ENCODE results near the gene RYR2.
"Not testable (repeated sequence)": the region's sequence is repeated elsewhere in the genome, so short reads cannot be mapped to it uniquely, and the experiment has no call there.

Gene RYR2

GRCh38 chr1:237084341-237085077 is 42.5 kb downstream of the RYR2 start:
- no peak for DNase-seq

DNA sequence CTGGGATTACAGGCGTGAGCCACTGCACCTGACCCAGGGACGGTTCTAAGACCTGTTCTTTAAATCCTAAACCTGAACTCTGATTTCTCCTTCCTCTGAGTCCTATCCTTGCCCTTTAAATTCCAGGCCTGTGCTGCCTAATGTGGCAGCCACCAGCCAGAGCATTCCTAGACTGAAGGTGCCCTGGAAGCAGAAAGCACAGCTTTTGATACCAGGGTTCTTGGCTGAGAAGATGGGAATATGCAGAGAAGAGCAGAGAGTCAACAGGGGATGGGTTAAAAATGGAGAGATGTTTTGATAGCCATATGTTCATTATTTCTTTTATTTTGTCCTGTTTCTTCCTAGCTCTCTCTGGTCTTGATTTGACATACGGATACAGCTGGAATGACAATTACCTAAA is 49.7 kb downstream of the RYR2 start:
- DNase-seq, result no peak

DNA sequence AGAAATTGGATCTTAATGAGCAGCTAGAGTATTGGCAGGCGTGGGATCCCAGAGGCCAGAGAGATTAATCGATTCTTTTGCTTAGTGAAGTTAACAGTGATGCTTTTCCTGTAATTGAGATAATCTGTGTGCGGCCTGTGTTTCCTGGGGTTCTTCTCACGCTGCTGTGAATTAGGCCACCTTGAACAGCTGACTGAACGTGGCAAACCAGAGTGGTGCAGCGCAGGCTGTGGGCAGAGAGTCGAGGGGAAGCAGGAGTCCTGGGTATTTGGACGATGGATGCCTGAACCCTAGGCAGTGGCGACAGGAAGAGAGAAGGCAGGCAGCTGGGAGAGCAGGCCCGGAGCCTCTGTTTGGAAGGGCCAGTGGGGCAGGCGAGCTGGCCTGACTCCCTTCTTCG is 51.7 kb downstream of the RYR2 start:
- DNase-seq, result no peak

- DNase-seq, result no peak
Measured at GRCh38 chr1:237098541-237098940, 56.6 kb downstream of the RYR2 start.

- no peak for DNase-seq
Measured at GRCh38 chr1:237103021-237103420, 61.0 kb downstream of the RYR2 start.

DNA sequence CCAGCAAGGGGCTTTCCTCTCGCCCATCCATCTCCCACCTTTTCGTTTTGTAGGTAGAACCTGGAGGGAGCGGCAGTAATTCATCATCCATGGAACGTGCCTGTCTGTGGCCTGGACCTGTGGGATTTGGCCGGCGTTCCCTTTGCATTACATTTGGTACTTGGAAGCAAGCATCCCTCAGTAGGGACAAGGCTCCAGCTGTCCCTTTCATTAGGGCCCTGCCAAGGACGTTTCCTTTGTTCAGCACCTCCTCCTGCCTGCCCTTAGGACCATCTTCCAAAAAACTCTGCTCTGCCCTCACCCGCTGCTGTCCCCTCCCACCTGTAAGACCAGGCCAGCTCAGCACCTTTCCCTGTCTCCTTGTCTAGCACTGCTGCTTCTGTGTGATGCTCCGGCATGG is 62.1 kb downstream of the RYR2 start:
- DNase-seq, result no peak

- DNase-seq, result no peak
Measured at GRCh38 chr1:237105826-237106225, 63.8 kb downstream of the RYR2 start.

GRCh38 chr1:237108297-237109040 is 66.5 kb downstream of the RYR2 start:
- DNase-seq, result no peak

DNA sequence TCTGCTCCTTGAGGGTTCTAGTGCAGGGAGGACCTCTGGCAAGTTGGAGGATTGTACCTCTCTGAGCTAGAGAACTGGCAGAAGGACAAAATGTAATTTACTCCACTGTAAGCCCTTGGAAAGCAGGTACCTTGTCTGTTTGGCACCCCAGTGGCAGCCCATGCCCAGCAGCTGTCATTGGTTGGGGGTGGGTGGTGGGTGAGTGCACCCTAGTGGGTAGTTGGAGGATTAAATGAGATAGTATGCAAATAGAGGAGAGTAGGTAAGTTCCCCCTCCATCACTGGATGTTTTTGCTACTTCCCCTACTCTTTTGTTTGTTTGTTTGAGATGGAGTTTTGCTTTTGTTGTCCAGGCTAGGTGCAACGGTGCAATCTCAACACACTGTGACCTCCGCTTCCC is 69.8 kb downstream of the RYR2 start:
- DNase-seq, result no peak

DNA sequence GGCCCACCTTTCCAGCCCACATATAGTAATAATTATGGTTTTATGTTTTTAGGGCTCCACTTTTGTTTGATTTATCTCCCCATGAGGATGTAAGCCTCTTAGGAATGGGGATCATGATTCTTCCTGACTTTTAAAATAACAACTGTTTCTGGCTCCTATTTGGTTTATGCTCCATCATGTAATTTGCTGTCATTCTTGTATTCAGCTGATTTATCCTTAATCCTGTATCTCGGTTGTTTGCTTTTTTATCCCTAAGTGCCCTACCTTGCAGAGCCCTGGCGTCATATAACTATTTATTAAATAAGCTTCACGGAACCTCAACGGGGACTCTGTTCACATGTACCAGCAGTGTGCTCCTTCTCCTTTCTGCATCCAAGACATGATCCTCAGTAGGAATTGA is 70.7 kb downstream of the RYR2 start:
- no peak for DNase-seq

DNA sequence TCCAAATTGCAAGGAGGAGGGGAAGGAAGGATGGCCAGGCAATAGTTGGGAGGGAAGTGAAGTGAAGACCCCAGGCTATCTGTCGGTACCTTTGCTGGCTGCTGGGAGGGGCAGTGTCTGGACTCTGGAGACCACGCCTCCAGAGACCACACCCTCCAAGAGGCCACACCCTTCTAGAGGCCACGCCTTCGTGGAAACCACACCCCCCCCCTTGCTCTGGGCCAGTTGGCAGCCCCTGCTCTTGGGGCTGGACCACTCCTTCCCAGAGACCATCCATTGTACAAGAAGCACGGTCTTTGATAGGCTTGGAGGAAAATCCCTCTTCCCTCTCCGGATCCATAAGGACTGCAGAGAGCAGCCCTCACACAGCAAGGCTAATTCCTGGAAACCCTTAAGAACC is 73.1 kb downstream of the RYR2 start:
- no peak for DNase-seq

- DNase-seq, result no peak
Measured at GRCh38 chr1:237119091-237119490, 77.1 kb downstream of the RYR2 start.

- DNase-seq, result no peak
Measured at GRCh38 chr1:237120683-237121082, 78.7 kb downstream of the RYR2 start.

DNA sequence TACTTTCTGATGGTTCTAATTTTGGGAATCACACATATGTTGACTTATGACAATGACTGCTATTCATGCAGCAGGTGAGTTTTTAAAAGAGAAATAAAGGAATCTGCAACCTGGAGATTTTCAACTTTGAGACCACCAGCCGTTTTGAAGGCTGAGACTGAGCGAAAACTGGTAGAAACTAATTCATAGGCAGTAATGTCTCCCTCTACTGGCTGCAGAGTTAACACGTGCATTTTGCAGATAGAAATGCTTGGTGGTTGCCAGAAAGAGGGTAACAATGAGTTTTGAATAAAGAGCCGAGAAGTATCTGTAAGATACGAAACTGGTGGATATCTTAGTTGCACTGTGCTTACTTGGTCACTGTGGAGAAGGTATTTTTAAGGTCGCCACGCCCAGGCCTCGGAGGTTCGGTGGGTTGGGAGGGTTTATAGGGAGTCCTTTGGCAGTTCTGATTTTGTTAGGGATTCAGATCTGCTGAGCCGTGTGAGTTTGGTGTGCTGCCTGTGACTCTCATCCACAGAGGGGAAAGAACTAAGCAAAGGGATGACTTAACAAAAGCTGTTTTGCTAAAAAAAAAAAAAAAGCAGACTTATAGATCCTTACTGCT is 83.0 kb downstream of the RYR2 start:
- DNase-seq, result peak in 2 of 4 experiments; percentile 4 to 18

GRCh38 chr1:237126180-237126579 is 84.2 kb downstream of the RYR2 start:
- no peak for DNase-seq

GRCh38 chr1:237127301-237127700 is 85.3 kb downstream of the RYR2 start:
- not testable (repeated sequence) for DNase-seq

DNA sequence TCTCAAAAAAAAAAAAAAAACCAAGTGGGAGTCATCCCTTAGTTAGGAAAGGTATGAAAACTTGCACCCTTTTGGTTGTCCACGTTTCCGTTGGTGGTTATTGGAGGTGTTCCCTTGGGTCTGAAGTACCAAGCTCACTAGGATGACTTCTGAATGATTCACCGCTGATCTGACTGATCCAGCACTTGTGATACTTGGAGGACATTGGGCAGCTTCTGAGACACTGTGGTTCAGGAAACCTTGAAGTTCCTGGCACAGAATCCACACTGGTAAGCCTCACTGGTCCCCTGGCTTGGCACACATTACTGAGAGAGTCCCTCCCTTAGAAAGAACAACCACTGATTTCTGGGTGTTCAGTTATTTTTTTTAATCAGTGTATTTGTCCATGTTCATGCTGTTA is 91.9 kb downstream of the RYR2 start:
- DNase-seq, result no peak

DNA sequence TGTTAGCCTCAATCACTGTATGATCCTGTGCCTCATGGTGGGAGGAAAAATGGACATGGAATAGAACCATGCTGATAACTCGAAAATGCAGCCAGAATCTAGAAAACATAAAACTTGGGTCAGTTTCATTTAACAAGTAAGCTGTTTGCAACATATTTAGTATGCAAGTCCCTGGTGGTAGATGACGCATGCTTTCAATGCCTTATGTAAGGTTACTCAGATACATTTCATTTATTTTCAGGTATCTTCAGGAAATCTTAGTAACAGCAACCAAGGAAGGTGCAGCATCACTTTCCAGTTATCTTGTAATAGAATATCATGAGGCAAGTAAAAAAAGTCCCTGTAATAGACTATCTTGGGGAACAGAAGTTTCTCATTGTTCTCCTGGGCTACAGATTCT is 92.9 kb downstream of the RYR2 start:
- DNase-seq, result no peak

DNA sequence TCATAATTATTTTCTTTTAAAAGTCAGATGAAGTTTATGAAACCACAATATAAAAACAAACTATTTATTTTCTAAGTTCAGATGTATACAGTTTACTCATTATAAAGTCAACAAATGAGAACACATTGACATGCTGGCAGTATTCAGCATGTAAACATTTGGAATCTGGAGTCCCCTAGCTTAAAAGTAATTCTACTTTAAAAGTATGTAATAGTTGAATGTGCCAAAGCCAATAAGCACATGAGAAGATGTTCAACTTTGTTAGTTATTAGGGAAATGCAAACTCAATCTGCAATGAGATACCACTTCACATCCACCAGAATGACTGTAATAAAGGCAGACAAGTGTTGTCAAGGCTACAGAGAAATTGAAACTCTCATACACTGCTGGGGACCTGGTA is 96.6 kb downstream of the RYR2 start:
- no peak for DNase-seq

GRCh38 chr1:237139732-237140131 is 97.7 kb downstream of the RYR2 start:
- DNase-seq, result no peak

DNA sequence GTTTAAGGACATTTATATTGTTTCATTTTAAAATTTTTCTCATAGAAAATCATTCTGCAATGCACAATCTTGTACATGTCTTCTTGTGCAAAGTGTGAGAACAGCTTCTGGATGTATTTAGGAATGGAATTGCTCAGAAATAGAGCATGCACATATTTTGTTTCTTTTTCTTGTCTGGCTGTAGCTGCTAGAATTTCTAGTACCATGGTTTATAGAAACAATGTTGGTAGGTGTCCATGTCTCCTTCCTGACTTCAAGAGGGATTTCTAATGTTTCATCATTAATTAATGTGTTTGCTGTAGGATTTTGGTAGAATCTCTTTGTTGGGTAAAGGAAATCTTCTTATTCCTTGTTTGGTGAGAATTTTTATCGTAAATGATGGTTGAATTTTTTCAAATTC is 99.0 kb downstream of the RYR2 start:
- DNase-seq, result no peak

DNA sequence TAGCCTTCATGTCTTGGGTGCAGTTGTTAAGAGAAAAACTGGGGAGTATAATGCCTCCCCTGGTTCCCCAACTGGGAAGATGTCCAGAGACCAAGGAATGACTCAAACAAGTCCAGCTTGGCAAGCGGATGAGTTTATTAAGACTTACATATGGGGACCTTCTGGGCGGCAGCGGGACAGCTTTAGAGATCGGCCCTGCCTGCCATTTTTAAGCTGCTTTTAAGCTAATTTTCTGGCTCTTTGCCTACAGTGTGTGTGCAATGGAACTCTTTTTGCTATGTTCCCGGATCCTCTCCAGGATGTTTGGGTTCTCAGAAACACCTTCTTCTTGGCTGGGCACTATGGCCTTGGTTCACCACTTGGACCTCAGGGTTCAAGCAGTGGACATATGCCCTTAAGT is 99.5 kb downstream of the RYR2 start:
- no peak for DNase-seq

- no peak for DNase-seq
Measured at GRCh38 chr1:237145379-237146135, 103.6 kb downstream of the RYR2 start.

Data from suppressor macrophage (primary cell).